ENCODE measurements around the gene BEST3. TPM values are rescaled to one million over a fixed set of nuclear protein-coding genes. Genes with fewer than 3 reads are reported as not detected.

The BEST3 gene
- total RNA-seq, 1 experiment from 2014 or later = 0.54 TPM

- no peak for TF ChIP-seq ZBTB33 (IDR thresholded peaks at IDR 0.05; ENCODE audit: extremely low read depth, insufficient replicate concordance, low read length)
Observed at GRCh38 chr12:69661386-69661785, 37.7 kb downstream of the BEST3 start (continued).

DNA sequence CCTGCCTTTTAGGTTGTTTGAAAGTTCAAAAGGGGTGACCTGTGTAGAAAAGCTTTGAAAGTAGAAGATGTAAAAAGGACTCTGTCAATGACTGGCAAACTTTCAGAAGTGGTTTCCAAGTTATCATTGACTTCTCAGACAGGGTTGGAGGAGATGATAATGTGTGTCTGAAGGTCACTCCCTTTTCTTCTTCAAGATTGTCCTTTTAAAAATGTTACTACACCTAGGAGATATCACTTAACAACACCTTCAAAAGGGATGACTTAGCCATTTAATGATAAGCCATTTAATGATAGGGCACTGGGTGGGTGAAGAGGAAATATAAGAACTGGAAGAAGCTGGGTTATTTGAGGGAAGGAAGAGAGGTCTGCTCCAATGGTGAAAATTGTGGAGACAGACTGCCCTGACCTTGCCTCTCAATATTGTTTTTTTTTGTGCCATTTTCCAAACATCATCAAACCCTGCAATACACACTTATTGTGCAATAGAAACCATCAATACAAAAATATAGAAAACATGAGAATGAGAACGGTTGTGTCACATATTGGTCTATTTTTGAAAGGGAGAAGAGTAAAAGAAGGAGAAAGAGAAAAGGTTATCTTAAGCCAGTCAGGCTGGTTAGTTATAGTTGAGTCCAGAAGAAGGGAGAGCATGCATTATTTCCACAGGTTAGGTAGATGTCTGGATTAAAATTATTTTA is 38.8 kb downstream of the BEST3 start:
- intact Hi-C loops (cut with micrococcal nuclease) = loop anchor here (10.0 kb wide), 1 partner anchor 1064 kb away; no protein-coding TSS in a partner anchor
- no peaks in the 10 kb centered on the region for H3K9me2 ChIP-seq (ENCODE audit: insufficient read depth)
- H3K4me3 ChIP-seq (replicated peaks in 1 of 2; ENCODE audit: low read depth in 1 of 2, low read length in 2 of 2) = no peak overlapping the region
- no peak for DNase-seq (ENCODE audit: low read depth, low spot score)
- H4K20me1 ChIP-seq (ENCODE audit: insufficient read depth) = no peaks in the 10 kb centered on the region
- TF ChIP-seq, protein P1, sequence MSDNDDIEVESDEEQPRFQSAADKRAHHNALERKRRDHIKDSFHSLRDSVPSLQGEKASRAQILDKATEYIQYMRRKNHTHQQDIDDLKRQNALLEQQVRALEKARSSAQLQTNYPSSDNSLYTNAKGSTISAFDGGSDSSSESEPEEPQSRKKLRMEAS (IDR thresholded peaks at IDR 0.05) = no peak
- TF ChIP-seq POLR2A (IDR thresholded peaks at IDR 0.05; ENCODE audit: borderline replicate concordance, extremely low read depth, insufficient read depth, insufficient read length) (no peak), TCF7L2 (IDR thresholded peaks at IDR 0.05; ENCODE audit: borderline replicate concordance, extremely low read depth, insufficient read depth, insufficient read length) (no peak), CEBPB (IDR thresholded peaks at IDR 0.05; ENCODE audit: low read depth) (no peak)
- no peak overlapping the region for H2AFZ ChIP-seq (ENCODE audit: low read depth, low read length, poor library complexity, severe bottlenecking)
- no peaks in the 10 kb centered on the region for H3K79me2 ChIP-seq (ENCODE audit: insufficient read depth, low read length)
- no peaks in the 10 kb centered on the region for H3K9me3 ChIP-seq (ENCODE audit: control insufficient read depth in 1 of 2, insufficient read depth in 1 of 2, low read depth in 1 of 2, low read length in 2 of 2)
- RAD21 ChIA-PET (ENCODE audit: low non-redundant PET in 1 of 2, low total read pairs in 2 of 2, uncharacterized antibody in 2 of 2, unreplicated experiment in 2 of 2) = no interaction called here
- H3K27ac ChIP-seq (ENCODE audit: low read depth, low read length) = no peak overlapping the region
- H3K4me2 ChIP-seq (ENCODE audit: low read length) = no peak overlapping the region
- BruUV-seq (replicated peaks) = no TSS peak
- H3K36me3 ChIP-seq (ENCODE audit: control insufficient read depth in 1 of 2, insufficient read depth in 2 of 2, low read length in 2 of 2) = no peaks in the 10 kb centered on the region
- no peak for ATAC-seq
- no peak overlapping the region for H3K9ac ChIP-seq (ENCODE audit: low read length)
- POLR2A ChIA-PET = no interaction called here
- H3K4me1 ChIP-seq (ENCODE audit: control insufficient read depth in 1 of 2, insufficient read depth in 2 of 2, low read length in 2 of 2) = peaks cover 3 to 5% of the 10 kb centered on the region in 2 experiments
- no peaks in the 10 kb centered on the region for H3K27me3 ChIP-seq (ENCODE audit: insufficient read depth, low read length)
- CTCF ChIA-PET = no interaction called here
